GM06990 (cell line): ENCODE measurements around the gene ZSWIM4.

Experiments
- DNase-seq: peaks from one replicate; pipeline ENCODE4 v3.0.0-alpha.2; 2011; ENCODE audit not compliant: insufficient read length; ENCODE audit errors: extremely low read depth
- H3K27me3 ChIP-seq: replicated peaks from 2 replicates; pipeline ENCODE4 v1.6.0; 2011; ENCODE audit warnings: low read length; ENCODE audit not compliant: control insufficient read depth, insufficient read depth
- H3K36me3 ChIP-seq: 2 replicates; pipeline ENCODE4 v1.5.1; 2011; ENCODE audit warnings: low read length; ENCODE audit not compliant: control insufficient read depth, insufficient read depth
- H3K4me3 ChIP-seq: replicated peaks from 2 replicates; pipeline ENCODE4 v1.5.1; 2011; ENCODE audit warnings: low read depth, mild to moderate bottlenecking, control low read depth, low read length
- CTCF ChIP-seq: IDR thresholded peaks from 2 replicates; pipeline ENCODE4 v1.5.1; 2011; ENCODE audit warnings: low read length, control low read depth, mild to moderate bottlenecking, inconsistent platforms; ENCODE audit not compliant: insufficient read depth, poor library complexity, severe bottlenecking

ZSWIM4 gene

GRCh38 chr19:13835791-13836723 is 40.8 kb downstream of the ZSWIM4 start:
- no peaks in the 10 kb centered on the region for H3K27me3 ChIP-seq
- DNase-seq: no peak
- H3K4me3 ChIP-seq: peak overlapping the region; percentile 40
- H3K36me3 ChIP-seq: peaks cover 11% of the 10 kb centered on the region
- TF ChIP-seq CTCF: no peak

- TF ChIP-seq CTCF: no peak
- peaks cover 10% of the 10 kb centered on the region for H3K36me3 ChIP-seq
- H3K4me3 ChIP-seq: peak overlapping the region; percentile 72
- H3K27me3 ChIP-seq: no peaks in the 10 kb centered on the region
- DNase-seq: no peak
These were observed 43.3 kb downstream of the ZSWIM4 start for GRCh38 chr19:13838435-13839129.

- Histone ChIP-seq H3K36me3 (peaks cover 8% of the 10 kb centered on the region), H3K27me3 (no peaks in the 10 kb centered on the region), H3K4me3 (peak overlapping the region; percentile 72)
- no peak for TF ChIP-seq CTCF
- peak; percentile 90 for DNase-seq
These were observed 44.1 kb downstream of the ZSWIM4 start for GRCh38 chr19:13839130-13839937.

GRCh38 chr19:13839938-13840304 is 44.7 kb downstream of the ZSWIM4 start:
- DNase-seq: no peak
- TF ChIP-seq CTCF: no peak
- peak overlapping the region; percentile 72 for H3K4me3 ChIP-seq
- peaks cover 7% of the 10 kb centered on the region for H3K36me3 ChIP-seq
- no peaks in the 10 kb centered on the region for H3K27me3 ChIP-seq

GRCh38 chr19:13840305-13841085 is 45.3 kb downstream of the ZSWIM4 start:
- Histone ChIP-seq H3K36me3 (peaks cover 7% of the 10 kb centered on the region), H3K27me3 (no peaks in the 10 kb centered on the region), H3K4me3 (peak overlapping the region; percentile 72)
- peak; percentile 7 for TF ChIP-seq CTCF
- DNase-seq: no peak
